HCT116 (cell line): ENCODE data around the gene PPIL1. TPM values are rescaled to one million over a fixed set of nuclear protein-coding genes. Genes with fewer than 3 reads are reported as not detected.

ENCODE experiments used
- ATAC-seq: fragments of 200-7000 bp; cut with Tn5 transposase; 2 replicates; pipeline ENCODE4 v1.9.1; 2020; ENCODE audit warnings: mild to moderate bottlenecking, moderate library complexity
- BruUV-seq: library from RNA; stranded (reverse); fragments of 400-500 nt; replicated peaks from 2 replicates; lab custom pipeline; 2021; lab: Mats Ljungman, UMichigan
- CTCF ChIA-PET: fragments of 300-600 bp; sonication (Branson Sonifier 250); formaldehyde crosslinking; loops from one replicate; lab custom pipeline; 2021; ENCODE audit warnings: antibody characterized with exemption; lab: Charles Lee
- POLR2A ChIA-PET: fragments of 300-600, 350-600 bp; sonication (Branson Sonifier 250); formaldehyde crosslinking; loops from one replicate; lab custom pipeline; 2021; ENCODE audit warnings: antibody characterized with exemption; lab: Charles Lee
- RAD21 ChIA-PET, 2 experiments: fragments of 300-600 bp; sonication (Branson Sonifier 250); formaldehyde crosslinking; loops; one replicate each; lab custom pipeline; 2023; ENCODE audit warnings: low total read pairs in 2 of 2; ENCODE audit not compliant: uncharacterized antibody in 2 of 2, unreplicated experiment in 2 of 2, low non-redundant PET in 1 of 2; lab: Charles Lee
- DNase-seq: peaks from one replicate; pipeline ENCODE4 v3.0.0-alpha.2; 2010; ENCODE audit warnings: low read depth, low spot score
- H2AFZ ChIP-seq: fragments of 200-600 bp; shearing (Covaris generic), sonication (generic); 2 replicates; pipeline ENCODE4 v1.6.1; 2017; ENCODE audit warnings: low read depth, mixed run types, mixed read lengths, antibody characterized with exemption, low read length; ENCODE audit not compliant: poor library complexity, severe bottlenecking
- H3K27ac ChIP-seq: 2 replicates; pipeline ENCODE4 v1.5.1; 2012; ENCODE audit warnings: low read depth, low read length
- H3K27me3 ChIP-seq: fragments of 200-600 bp; sonication (generic); 2 replicates; pipeline ENCODE4 v1.6.1; 2016; ENCODE audit warnings: mixed run types, low read length, mixed read lengths; ENCODE audit not compliant: insufficient read depth
- H3K36me3 ChIP-seq, 2 experiments: fragments of 200-500 bp in 1 of 2; fragments of 200-600 bp in 1 of 2; sonication (Bioruptor generic) in 1 of 2; sonication (generic) in 1 of 2; 2 replicates each; pipeline versions ENCODE4 v1.5.1 to v1.6.1; 2014 to 2016; ENCODE audit warnings: low read length in 2 of 2, inconsistent platforms in 1 of 2, mixed read lengths in 1 of 2, mixed run types in 1 of 2; ENCODE audit not compliant: insufficient read depth in 2 of 2, control insufficient read depth in 1 of 2
- H3K4me1 ChIP-seq, 2 experiments: fragments of 200-600 bp in 1 of 2; sonication (generic) in 1 of 2; 2 replicates each; pipeline versions ENCODE4 v1.5.1 to v1.6.1; 2012 to 2017; ENCODE audit warnings: low read length in 2 of 2, inconsistent platforms in 1 of 2, mild to moderate bottlenecking in 1 of 2, mixed read lengths in 1 of 2, mixed run types in 1 of 2, moderate library complexity in 1 of 2; ENCODE audit not compliant: insufficient read depth in 2 of 2, control insufficient read depth in 1 of 2
- H3K4me2 ChIP-seq: fragments of 200-600 bp; sonication (generic); 2 replicates; pipeline ENCODE4 v1.6.1; 2017; ENCODE audit warnings: mixed run types, low read length, mixed read lengths
- H3K4me3 ChIP-seq, 2 experiments: fragments of 200-600 bp in 1 of 2; sonication (generic) in 1 of 2; replicated peaks in 1 of 2; 2 replicates each; pipeline ENCODE4 v1.5.1; 2011 to 2016; ENCODE audit warnings: low read length in 2 of 2, control low read depth in 1 of 2, low read depth in 1 of 2, mild to moderate bottlenecking in 1 of 2, mixed read lengths in 1 of 2, mixed run types in 1 of 2
- H3K79me2 ChIP-seq: fragments of 200-600 bp; sonication (generic); 2 replicates; pipeline ENCODE4 v1.6.1; 2017; ENCODE audit warnings: mild to moderate bottlenecking, mixed run types, low read length, moderate library complexity, mixed read lengths; ENCODE audit not compliant: insufficient read depth
- H3K9ac ChIP-seq: fragments of 200-600 bp; sonication (generic); 2 replicates; pipeline ENCODE4 v1.6.1; 2016; ENCODE audit warnings: low read length, mixed read lengths
- H3K9me2 ChIP-seq: fragments of 200-600 bp; sonication (generic), shearing (Covaris generic); 2 replicates; pipeline ENCODE4 v1.6.1; 2017; ENCODE audit warnings: mixed run types, mild to moderate bottlenecking, moderate library complexity; ENCODE audit not compliant: insufficient read depth
- H3K9me3 ChIP-seq, 2 experiments: fragments of 200-500 bp in 1 of 2; fragments of 200-600 bp in 1 of 2; sonication (Bioruptor generic) in 1 of 2; sonication (generic) in 1 of 2; 2 replicates each; pipeline ENCODE4 v1.6.1; 2014 to 2017; ENCODE audit warnings: low read length in 2 of 2, mixed read lengths in 2 of 2, inconsistent platforms in 1 of 2, low read depth in 1 of 2, mild to moderate bottlenecking in 1 of 2, mixed run types in 1 of 2, moderate library complexity in 1 of 2; ENCODE audit not compliant: control insufficient read depth in 1 of 2, insufficient read depth in 1 of 2
- H4K20me1 ChIP-seq: fragments of 200-600 bp; sonication (generic), shearing (Covaris generic); 2 replicates; pipeline ENCODE4 v1.6.1; 2017; ENCODE audit warnings: mixed run types, mild to moderate bottlenecking, moderate library complexity; ENCODE audit not compliant: insufficient read depth
- ATF3 ChIP-seq: IDR thresholded peaks from 2 replicates; pipeline ENCODE4 v1.6.1; 2012
- CBX3 ChIP-seq: IDR thresholded peaks from 2 replicates; pipeline ENCODE4 v1.6.1; 2012; ENCODE audit warnings: low read depth
- CEBPB ChIP-seq: IDR thresholded peaks from 2 replicates; pipeline ENCODE4 v1.6.1; 2012; ENCODE audit warnings: low read depth
- EGR1 ChIP-seq: IDR thresholded peaks from 2 replicates; pipeline ENCODE4 v1.6.1; 2012; ENCODE audit warnings: low read depth
- EZH2 ChIP-seq: fragments of 200-600 bp; sonication (generic); IDR thresholded peaks from 2 replicates; pipeline ENCODE4 v1.6.1; 2017; ENCODE audit warnings: antibody characterized with exemption, mixed run types
- FOSL1 ChIP-seq: IDR thresholded peaks from 2 replicates; pipeline ENCODE4 v1.6.1; 2012; ENCODE audit warnings: low read depth
- JUND ChIP-seq: IDR thresholded peaks from 2 replicates; pipeline ENCODE4 v1.6.1; 2012
- MAX ChIP-seq: IDR thresholded peaks from 2 replicates; pipeline ENCODE4 v1.6.1; 2012
- POLR2A ChIP-seq: IDR thresholded peaks from 2 replicates; pipeline ENCODE4 v1.7.0; 2011; ENCODE audit warnings: borderline replicate concordance; ENCODE audit not compliant: insufficient read depth, insufficient read length; ENCODE audit errors: extremely low read depth
- RAD21 ChIP-seq: IDR thresholded peaks from 2 replicates; pipeline ENCODE4 v1.6.1; 2012; ENCODE audit warnings: low read depth, mild to moderate bottlenecking
- SP1 ChIP-seq: IDR thresholded peaks from 2 replicates; pipeline ENCODE4 v1.6.1; 2012; ENCODE audit warnings: low read depth
- SRF ChIP-seq: IDR thresholded peaks from 2 replicates; pipeline ENCODE4 v1.6.1; 2012; ENCODE audit warnings: low read depth
- TCF7L2 ChIP-seq: IDR thresholded peaks from 2 replicates; pipeline ENCODE4 v1.7.0; 2011; ENCODE audit warnings: borderline replicate concordance, inconsistent platforms; ENCODE audit not compliant: insufficient read depth, insufficient read length; ENCODE audit errors: extremely low read depth
- YY1 ChIP-seq: IDR thresholded peaks from 2 replicates; pipeline ENCODE4 v1.6.1; 2011; ENCODE audit warnings: low read length, low read depth, moderate library complexity, mild to moderate bottlenecking; ENCODE audit not compliant: insufficient replicate concordance; ENCODE audit errors: extremely low read depth
- ZBTB33 ChIP-seq: IDR thresholded peaks from 2 replicates; pipeline ENCODE4 v1.6.1; 2011; ENCODE audit warnings: mild to moderate bottlenecking, low read length, moderate library complexity; ENCODE audit not compliant: insufficient replicate concordance; ENCODE audit errors: extremely low read depth
- ZFX ChIP-seq: fragments of 450-650 bp; IDR thresholded peaks from 2 replicates; pipeline ENCODE4 v1.6.1; 2017
- ZNF274 ChIP-seq: fragments of 200-500 bp; sonication (Bioruptor generic); IDR thresholded peaks from 2 replicates; pipeline ENCODE4 v1.6.1; 2014; ENCODE audit warnings: mild to moderate bottlenecking, low read depth, low read length, inconsistent platforms
- intact Hi-C: fragments of 100-400 bp; cut with micrococcal nuclease; formaldehyde crosslinking; loops from 2 replicates; pipeline ENCODE4 v1.10.0; 2022
- total RNA-seq: library from RNA; stranded (reverse); gene quantifications from one replicate; pipeline ENCODE4 v1.2.1, GENCODE V29; 2021; ENCODE audit not compliant: unreplicated experiment

Gene PPIL1
- total RNA-seq, 1 experiment from 2014 or later = 42.0 TPM

GRCh38 chr6:36862848-36863382 is 11.7 kb downstream of the PPIL1 start:
- Histone ChIP-seq H3K79me2 (peaks cover 85% of the 10 kb centered on the region), H3K4me2 (no peak overlapping the region), H3K4me1 (peaks cover 0 to 3% of the 10 kb centered on the region in 2 experiments; a peak in 1 of 4 replicates), H4K20me1 (no peaks in the 10 kb centered on the region), H3K27me3 (no peaks in the 10 kb centered on the region), H3K27ac (no peak overlapping the region), H3K9ac (no peak overlapping the region), H3K9me3 (no peaks in the 10 kb centered on the region), H3K4me3 (no peak overlapping the region), H2AFZ (no peak overlapping the region), H3K36me3 (peaks cover 10 to 27% of the 10 kb centered on the region in 2 experiments; a peak in 2 of 4 replicates), H3K9me2 (no peaks in the 10 kb centered on the region)
- no TSS peak for BruUV-seq
- ATAC-seq (no peak), DNase-seq (no peak)
- CTCF ChIA-PET = no interaction called here
- POLR2A ChIA-PET = no interaction called here
- no peak for TF ChIP-seq SP1
- RAD21 ChIA-PET = no interaction called here
- intact Hi-C loops = no loop called here

- Histone ChIP-seq H3K79me2 (peaks cover 83% of the 10 kb centered on the region), H3K9ac (no peak overlapping the region), H2AFZ (no peak overlapping the region), H3K36me3 (peaks cover 10 to 21% of the 10 kb centered on the region in 2 experiments; a peak in 2 of 4 replicates), H3K9me2 (no peaks in the 10 kb centered on the region), H3K27me3 (no peaks in the 10 kb centered on the region), H3K4me1 (peaks cover 0 to 3% of the 10 kb centered on the region in 2 experiments; a peak in 1 of 4 replicates), H4K20me1 (no peaks in the 10 kb centered on the region), H3K4me3 (no peak overlapping the region), H3K4me2 (no peak overlapping the region), H3K9me3 (no peaks in the 10 kb centered on the region), H3K27ac (no peak overlapping the region)
- RAD21 ChIA-PET = no interaction called here
- intact Hi-C loops = no loop called here
- ATAC-seq (peak; percentile 64), DNase-seq (no peak)
- no TSS peak for BruUV-seq
- CTCF ChIA-PET = no interaction called here
- POLR2A ChIA-PET = no interaction called here
- TF ChIP-seq ATF3 (no peak), ZFX (no peak), ZBTB33 (no peak), SRF (no peak), EZH2 (no peak), JUND (no peak), CEBPB (no peak), ZNF274 (no peak), MAX (no peak), FOSL1 (no peak), CBX3 (no peak), POLR2A (no peak), SP1 (no peak), YY1 (no peak), RAD21 (no peak), EGR1 (no peak), TCF7L2 (no peak)
Observed at GRCh38 chr6:36862164-36862847, 12.3 kb downstream of the PPIL1 start.
